GM23338 (cell line): ENCODE data around the gene SYNPO. TPM values are rescaled to one million over a fixed set of nuclear protein-coding genes. Genes with fewer than 3 reads are reported as not detected.

ENCODE experiments used
- ATAC-seq: fragments of 200-7000 bp; cut with Tn5 transposase; 3 replicates; pipeline ENCODE4 v1.9.1; 2020
- DNase-seq: peaks from one replicate; pipeline ENCODE4 v3.0.0-alpha.2; 2015; ENCODE audit warnings: low spot score
- H2AFZ ChIP-seq: fragments of 200-600 bp; sonication (generic); 2 replicates; pipeline ENCODE4 v1.8.0; 2016; ENCODE audit warnings: antibody characterized with exemption, mild to moderate bottlenecking, moderate library complexity
- H3F3A ChIP-seq: fragments of 200-600 bp; sonication (generic); replicated peaks from 2 replicates; pipeline ENCODE4 v1.8.0; 2017; ENCODE audit warnings: antibody characterized with exemption, mixed run types, low read depth
- H3K27ac ChIP-seq: fragments of 200-600 bp; sonication (generic); 2 replicates; pipeline ENCODE4 v1.6.1; 2016; ENCODE audit warnings: low read depth
- H3K27me3 ChIP-seq: fragments of 200-600 bp; sonication (generic); 2 replicates; pipeline ENCODE4 v1.8.0; 2016; ENCODE audit warnings: mild to moderate bottlenecking, mixed run types, moderate library complexity; ENCODE audit not compliant: insufficient read depth
- H3K36me3 ChIP-seq: fragments of 200-600 bp; sonication (generic); 2 replicates; pipeline ENCODE4 v1.8.0; 2016; ENCODE audit warnings: mild to moderate bottlenecking; ENCODE audit not compliant: insufficient read depth
- H3K4me1 ChIP-seq: fragments of 200-600 bp; sonication (generic); 2 replicates; pipeline ENCODE4 v1.8.0; 2016; ENCODE audit warnings: mild to moderate bottlenecking, moderate library complexity; ENCODE audit not compliant: insufficient read depth
- H3K4me2 ChIP-seq: fragments of 200-600 bp; sonication (generic); 2 replicates; pipeline ENCODE4 v1.7.1; 2017; ENCODE audit warnings: mixed run types
- H3K4me3 ChIP-seq: fragments of 200-600 bp; sonication (generic); 2 replicates; pipeline ENCODE4 v1.6.1; 2016; ENCODE audit warnings: mixed run types
- H3K79me2 ChIP-seq: fragments of 200-600 bp; sonication (generic); replicated peaks from 2 replicates; pipeline ENCODE4 v1.8.0; 2017; ENCODE audit warnings: mild to moderate bottlenecking; ENCODE audit not compliant: insufficient read depth
- H3K9me2 ChIP-seq: fragments of 200-600 bp; sonication (generic); 2 replicates; pipeline ENCODE4 v1.8.0; 2017; ENCODE audit not compliant: insufficient read depth
- H4K20me1 ChIP-seq: fragments of 200-600 bp; sonication (generic); replicated peaks from 2 replicates; pipeline ENCODE4 v1.8.0; 2017; ENCODE audit warnings: mild to moderate bottlenecking; ENCODE audit not compliant: insufficient read depth
- H3K27ac Mint-ChIP-seq: 2 replicates; pipeline ENCODE4 v1.8.0; 2020; ENCODE audit warnings: inconsistent platforms, mild to moderate bottlenecking, moderate library complexity, mixed read lengths
- H3K27me3 Mint-ChIP-seq: 3 replicates; pipeline ENCODE4 v1.8.0; 2022; ENCODE audit warnings: low read depth, mild to moderate bottlenecking, moderate library complexity, mixed read lengths, inconsistent platforms; ENCODE audit not compliant: insufficient read depth, poor library complexity
- H3K36me3 Mint-ChIP-seq: 3 replicates; pipeline ENCODE4 v1.8.0; 2021; ENCODE audit warnings: low read depth, mild to moderate bottlenecking, inconsistent platforms, moderate library complexity, mixed read lengths
- H3K4me1 Mint-ChIP-seq: 3 replicates; pipeline ENCODE4 v1.8.0; 2020; ENCODE audit warnings: mild to moderate bottlenecking, inconsistent platforms, mixed read lengths
- H3K4me3 Mint-ChIP-seq: 3 replicates; pipeline ENCODE4 v1.8.0; 2021; ENCODE audit warnings: moderate library complexity, mild to moderate bottlenecking, inconsistent platforms, mixed read lengths
- H3K9me3 Mint-ChIP-seq: 3 replicates; pipeline ENCODE4 v1.8.0; 2020; ENCODE audit warnings: moderate library complexity, mild to moderate bottlenecking, inconsistent platforms, mixed read lengths
- CREB1 ChIP-seq: fragments of 250-450 bp; sonication (Bioruptor Pico); IDR thresholded peaks from 2 replicates; pipeline ENCODE4 v1.5.0; 2020; ENCODE audit warnings: low read depth, mild to moderate bottlenecking, moderate library complexity
- EZH2 ChIP-seq: fragments of 200-600 bp; sonication (generic); IDR thresholded peaks from one replicate; pipeline ENCODE4 v1.8.0; 2017; ENCODE audit warnings: antibody characterized with exemption, mild to moderate bottlenecking, low read depth; ENCODE audit not compliant: unreplicated experiment
- EZH2phosphoT487 ChIP-seq: fragments of 200-600 bp; sonication (generic); IDR thresholded peaks from one replicate; pipeline ENCODE4 v1.8.1; 2018; ENCODE audit warnings: antibody characterized with exemption; ENCODE audit not compliant: unreplicated experiment
- STAT1 ChIP-seq: IDR thresholded peaks from one replicate; pipeline ENCODE4 v1.6.1; 2016; ENCODE audit warnings: antibody characterized with exemption; ENCODE audit not compliant: unreplicated experiment
- ZNF114 ChIP-seq: fragments of 250-450 bp; sonication (Bioruptor Pico); IDR thresholded peaks from 2 replicates; pipeline ENCODE4 v1.5.0; 2020; ENCODE audit warnings: mild to moderate bottlenecking, moderate library complexity
- polyA plus RNA-seq: library from polyadenylated mRNA; unstranded; fragments of >200 nt; fragmentation: Nextera tagmentation; extraction: Ambion mirVana; gene quantifications from 2 replicates; pipeline ENCODE4 v1.2.1, GENCODE V29; 2016
- total RNA-seq: library from RNA; depleted of rRNA; stranded (reverse); fragments of >200 nt; shearing (Covaris generic); gene quantifications from 2 replicates; pipeline ENCODE4 v1.2.3, GENCODE V29; 2014
- TF ChIP-seq, protein P1 (sequence below): IDR thresholded peaks from one replicate; pipeline ENCODE4 v1.6.1; 2018; ENCODE audit warnings: antibody characterized with exemption; ENCODE audit not compliant: unreplicated experiment
- TF ChIP-seq, protein P2 (sequence below): fragments of 250-450 bp; sonication (Bioruptor Pico); IDR thresholded peaks from 2 replicates; pipeline ENCODE4 v1.5.0; 2020; ENCODE audit warnings: mild to moderate bottlenecking, moderate library complexity

Gene SYNPO
- total and polyA plus RNA-seq, 2 experiments from 2014 or later, result 0.16 to 1.3 TPM

DNA sequence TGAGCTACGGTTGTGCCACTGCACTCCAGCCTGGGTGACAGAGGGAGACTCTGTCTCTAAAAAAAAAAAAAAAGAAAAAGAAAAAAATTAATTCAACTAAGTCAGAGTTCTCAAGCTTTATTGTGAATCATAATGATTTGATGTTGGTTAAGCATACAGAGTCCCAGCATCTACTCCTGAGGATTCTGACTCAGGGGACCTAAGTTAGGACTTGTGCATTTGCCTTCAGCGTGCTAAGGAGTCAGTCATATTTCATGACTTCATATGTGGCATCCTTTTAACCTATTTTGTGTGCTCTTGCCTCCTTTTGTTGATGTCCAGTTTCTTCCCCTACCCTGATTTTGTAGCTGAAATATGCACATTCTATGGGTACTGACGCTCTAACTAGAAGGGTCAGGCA is 23.5 kb downstream of the SYNPO start:
- TF ChIP-seq, protein P1, sequence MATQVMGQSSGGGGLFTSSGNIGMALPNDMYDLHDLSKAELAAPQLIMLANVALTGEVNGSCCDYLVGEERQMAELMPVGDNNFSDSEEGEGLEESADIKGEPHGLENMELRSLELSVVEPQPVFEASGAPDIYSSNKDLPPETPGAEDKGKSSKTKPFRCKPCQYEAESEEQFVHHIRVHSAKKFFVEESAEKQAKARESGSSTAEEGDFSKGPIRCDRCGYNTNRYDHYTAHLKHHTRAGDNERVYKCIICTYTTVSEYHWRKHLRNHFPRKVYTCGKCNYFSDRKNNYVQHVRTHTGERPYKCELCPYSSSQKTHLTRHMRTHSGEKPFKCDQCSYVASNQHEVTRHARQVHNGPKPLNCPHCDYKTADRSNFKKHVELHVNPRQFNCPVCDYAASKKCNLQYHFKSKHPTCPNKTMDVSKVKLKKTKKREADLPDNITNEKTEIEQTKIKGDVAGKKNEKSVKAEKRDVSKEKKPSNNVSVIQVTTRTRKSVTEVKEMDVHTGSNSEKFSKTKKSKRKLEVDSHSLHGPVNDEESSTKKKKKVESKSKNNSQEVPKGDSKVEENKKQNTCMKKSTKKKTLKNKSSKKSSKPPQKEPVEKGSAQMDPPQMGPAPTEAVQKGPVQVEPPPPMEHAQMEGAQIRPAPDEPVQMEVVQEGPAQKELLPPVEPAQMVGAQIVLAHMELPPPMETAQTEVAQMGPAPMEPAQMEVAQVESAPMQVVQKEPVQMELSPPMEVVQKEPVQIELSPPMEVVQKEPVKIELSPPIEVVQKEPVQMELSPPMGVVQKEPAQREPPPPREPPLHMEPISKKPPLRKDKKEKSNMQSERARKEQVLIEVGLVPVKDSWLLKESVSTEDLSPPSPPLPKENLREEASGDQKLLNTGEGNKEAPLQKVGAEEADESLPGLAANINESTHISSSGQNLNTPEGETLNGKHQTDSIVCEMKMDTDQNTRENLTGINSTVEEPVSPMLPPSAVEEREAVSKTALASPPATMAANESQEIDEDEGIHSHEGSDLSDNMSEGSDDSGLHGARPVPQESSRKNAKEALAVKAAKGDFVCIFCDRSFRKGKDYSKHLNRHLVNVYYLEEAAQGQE, result no peak
- no peak for TF ChIP-seq ZNF114 (CRISPR knock-in tag)
- no peak for TF ChIP-seq CREB1 (CRISPR knock-in tag)
- TF ChIP-seq STAT1, result no peak
- TF ChIP-seq, protein P2, sequence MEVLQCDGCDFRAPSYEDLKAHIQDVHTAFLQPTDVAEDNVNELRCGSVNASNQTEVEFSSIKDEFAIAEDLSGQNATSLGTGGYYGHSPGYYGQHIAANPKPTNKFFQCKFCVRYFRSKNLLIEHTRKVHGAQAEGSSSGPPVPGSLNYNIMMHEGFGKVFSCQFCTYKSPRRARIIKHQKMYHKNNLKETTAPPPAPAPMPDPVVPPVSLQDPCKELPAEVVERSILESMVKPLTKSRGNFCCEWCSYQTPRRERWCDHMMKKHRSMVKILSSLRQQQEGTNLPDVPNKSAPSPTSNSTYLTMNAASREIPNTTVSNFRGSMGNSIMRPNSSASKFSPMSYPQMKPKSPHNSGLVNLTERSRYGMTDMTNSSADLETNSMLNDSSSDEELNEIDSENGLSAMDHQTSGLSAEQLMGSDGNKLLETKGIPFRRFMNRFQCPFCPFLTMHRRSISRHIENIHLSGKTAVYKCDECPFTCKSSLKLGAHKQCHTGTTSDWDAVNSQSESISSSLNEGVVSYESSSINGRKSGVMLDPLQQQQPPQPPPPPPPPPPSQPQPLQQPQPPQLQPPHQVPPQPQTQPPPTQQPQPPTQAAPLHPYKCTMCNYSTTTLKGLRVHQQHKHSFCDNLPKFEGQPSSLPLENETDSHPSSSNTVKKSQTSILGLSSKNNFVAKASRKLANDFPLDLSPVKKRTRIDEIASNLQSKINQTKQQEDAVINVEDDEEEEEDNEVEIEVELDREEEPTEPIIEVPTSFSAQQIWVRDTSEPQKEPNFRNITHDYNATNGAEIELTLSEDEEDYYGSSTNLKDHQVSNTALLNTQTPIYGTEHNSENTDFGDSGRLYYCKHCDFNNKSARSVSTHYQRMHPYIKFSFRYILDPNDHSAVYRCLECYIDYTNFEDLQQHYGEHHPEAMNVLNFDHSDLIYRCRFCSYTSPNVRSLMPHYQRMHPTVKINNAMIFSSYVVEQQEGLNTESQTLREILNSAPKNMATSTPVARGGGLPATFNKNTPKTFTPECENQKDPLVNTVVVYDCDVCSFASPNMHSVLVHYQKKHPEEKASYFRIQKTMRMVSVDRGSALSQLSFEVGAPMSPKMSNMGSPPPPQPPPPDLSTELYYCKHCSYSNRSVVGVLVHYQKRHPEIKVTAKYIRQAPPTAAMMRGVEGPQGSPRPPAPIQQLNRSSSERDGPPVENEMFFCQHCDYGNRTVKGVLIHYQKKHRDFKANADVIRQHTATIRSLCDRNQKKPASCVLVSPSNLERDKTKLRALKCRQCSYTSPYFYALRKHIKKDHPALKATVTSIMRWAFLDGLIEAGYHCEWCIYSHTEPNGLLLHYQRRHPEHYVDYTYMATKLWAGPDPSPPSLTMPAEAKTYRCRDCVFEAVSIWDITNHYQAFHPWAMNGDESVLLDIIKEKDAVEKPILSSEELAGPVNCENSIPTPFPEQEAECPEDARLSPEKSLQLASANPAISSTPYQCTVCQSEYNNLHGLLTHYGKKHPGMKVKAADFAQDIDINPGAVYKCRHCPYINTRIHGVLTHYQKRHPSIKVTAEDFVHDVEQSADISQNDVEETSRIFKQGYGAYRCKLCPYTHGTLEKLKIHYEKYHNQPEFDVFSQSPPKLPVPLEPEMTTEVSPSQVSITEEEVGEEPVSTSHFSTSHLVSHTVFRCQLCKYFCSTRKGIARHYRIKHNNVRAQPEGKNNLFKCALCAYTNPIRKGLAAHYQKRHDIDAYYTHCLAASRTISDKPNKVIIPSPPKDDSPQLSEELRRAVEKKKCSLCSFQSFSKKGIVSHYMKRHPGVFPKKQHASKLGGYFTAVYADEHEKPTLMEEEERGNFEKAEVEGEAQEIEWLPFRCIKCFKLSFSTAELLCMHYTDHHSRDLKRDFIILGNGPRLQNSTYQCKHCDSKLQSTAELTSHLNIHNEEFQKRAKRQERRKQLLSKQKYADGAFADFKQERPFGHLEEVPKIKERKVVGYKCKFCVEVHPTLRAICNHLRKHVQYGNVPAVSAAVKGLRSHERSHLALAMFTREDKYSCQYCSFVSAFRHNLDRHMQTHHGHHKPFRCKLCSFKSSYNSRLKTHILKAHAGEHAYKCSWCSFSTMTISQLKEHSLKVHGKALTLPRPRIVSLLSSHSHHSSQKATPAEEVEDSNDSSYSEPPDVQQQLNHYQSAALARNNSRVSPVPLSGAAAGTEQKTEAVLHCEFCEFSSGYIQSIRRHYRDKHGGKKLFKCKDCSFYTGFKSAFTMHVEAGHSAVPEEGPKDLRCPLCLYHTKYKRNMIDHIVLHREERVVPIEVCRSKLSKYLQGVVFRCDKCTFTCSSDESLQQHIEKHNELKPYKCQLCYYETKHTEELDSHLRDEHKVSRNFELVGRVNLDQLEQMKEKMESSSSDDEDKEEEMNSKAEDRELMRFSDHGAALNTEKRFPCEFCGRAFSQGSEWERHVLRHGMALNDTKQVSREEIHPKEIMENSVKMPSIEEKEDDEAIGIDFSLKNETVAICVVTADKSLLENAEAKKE (CRISPR knock-in tag), result no peak
- no peak for TF ChIP-seq EZH2
- TF ChIP-seq EZH2phosphoT487, result no peak
- H3K4me1 ChIP-seq, result no peaks in the 10 kb centered on the region; the same call in 1 of the 2 replicates

More for the DNA sequence above, 23.5 kb downstream of the SYNPO start:
- no peak overlapping the region for H3K4me3 Mint-ChIP-seq
- Histone ChIP-seq H3K4me3 (no peak overlapping the region), H3K4me2 (no peak overlapping the region), H3K27ac (no peak overlapping the region), H3F3A (0 out of 2 replicates have a peak, but pooled peaks cover 5% of the 10 kb centered on the region), H3K36me3 (no peaks in the 10 kb centered on the region; the same call in 1 of the 2 replicates), H4K20me1 (no peaks in the 10 kb centered on the region), H3K27me3 (no peaks in the 10 kb centered on the region), H3K79me2 (no peaks in the 10 kb centered on the region; the same call in none of the 2 replicates), H2AFZ (no peak overlapping the region), H3K9me2 (no peaks in the 10 kb centered on the region)
- H3K4me1 Mint-ChIP-seq, result peaks cover 24% of the 10 kb centered on the region
- peaks cover 15% of the 10 kb centered on the region for H3K27me3 Mint-ChIP-seq
- DNase-seq (no peak), ATAC-seq (no peak)
- no peak overlapping the region for H3K27ac Mint-ChIP-seq
- H3K9me3 Mint-ChIP-seq, result no peaks in the 10 kb centered on the region
- H3K36me3 Mint-ChIP-seq, result no peaks in the 10 kb centered on the region; the same call in 2 of the 3 replicates
